Endothelial cell of umbilical vein (primary cell): ENCODE measurements around the gene NUP54. TPM values are rescaled to one million over a fixed set of nuclear protein-coding genes. Genes with fewer than 3 reads are reported as not detected.

Source experiments
- BruUV-seq: library from RNA; stranded (reverse); fragments of 400-500 nt; replicated peaks from 2 replicates; lab custom pipeline; 2021; lab: Mats Ljungman, UMichigan
- CTCF ChIA-PET: fragments of 300-600, 350-600 bp; sonication (Branson Sonifier 250); formaldehyde crosslinking; loops from one replicate; lab custom pipeline; 2021; ENCODE audit warnings: antibody characterized with exemption, inconsistent platforms; lab: Charles Lee
- POLR2A ChIA-PET: fragments of 300-600, 350-600 bp; sonication (Branson Sonifier 250); formaldehyde crosslinking; loops from one replicate; lab custom pipeline; 2021; ENCODE audit warnings: antibody characterized with exemption, inconsistent platforms; lab: Charles Lee
- DNase-seq: peaks from one replicate; pipeline ENCODE4 v3.0.0-alpha.2; 2011; ENCODE audit warnings: low read depth, low spot score
- FAIRE-seq: peaks from 2 replicates; lab custom pipeline; 2011; peaks lifted over from hg19 to GRCh38; lab: Jason Lieb, UNC
- H2AFZ ChIP-seq: 2 replicates; pipeline ENCODE4 v1.6.0; 2012; ENCODE audit warnings: low read depth, low read length, control low read depth, inconsistent platforms
- H3K27ac ChIP-seq: 2 replicates; pipeline ENCODE4 v1.5.1; 2011; ENCODE audit warnings: low read depth, mild to moderate bottlenecking, control low read depth, low read length, moderate library complexity; ENCODE audit not compliant: insufficient read depth
- H3K27me3 ChIP-seq, 2 experiments: 2 replicates each; pipeline versions ENCODE4 v1.6.0 to v1.6.1; 2011; ENCODE audit warnings: low read length in 2 of 2, mixed read lengths in 1 of 2; ENCODE audit not compliant: control insufficient read depth in 2 of 2, insufficient read depth in 2 of 2
- H3K36me3 ChIP-seq, 2 experiments: 2 replicates in 1 of 2; 3 replicates in 1 of 2; pipeline ENCODE4 v1.5.1; 2011; ENCODE audit warnings: low read length in 2 of 2, mild to moderate bottlenecking in 1 of 2, moderate library complexity in 1 of 2; ENCODE audit not compliant: control insufficient read depth in 2 of 2, insufficient read depth in 2 of 2; ENCODE audit errors: extremely low read depth in 1 of 2
- H3K4me1 ChIP-seq: 3 replicates; pipeline ENCODE4 v1.5.1; 2011; ENCODE audit warnings: mild to moderate bottlenecking, low read length; ENCODE audit not compliant: control insufficient read depth, insufficient read depth; ENCODE audit errors: extremely low read depth
- H3K4me2 ChIP-seq: 2 replicates; pipeline ENCODE4 v1.6.1; 2011; ENCODE audit warnings: low read length, control low read depth, mixed read lengths; ENCODE audit not compliant: insufficient read depth
- H3K4me3 ChIP-seq, 3 experiments: fragments of 200-600 bp in 1 of 3; sonication (generic), shearing (Covaris generic) in 1 of 3; replicated peaks in 1 of 3; 2 replicates each; pipeline ENCODE4 v1.5.1; 2011 to 2016; ENCODE audit warnings: control low read depth in 3 of 3, low read length in 3 of 3, mild to moderate bottlenecking in 2 of 3, inconsistent platforms in 1 of 3, low read depth in 1 of 3, moderate library complexity in 1 of 3; ENCODE audit not compliant: insufficient read depth in 1 of 3
- H3K79me2 ChIP-seq: 2 replicates; pipeline ENCODE4 v1.6.0; 2012; ENCODE audit warnings: low read length, inconsistent platforms; ENCODE audit not compliant: control insufficient read depth, insufficient read depth
- H3K9ac ChIP-seq: replicated peaks from 2 replicates; pipeline ENCODE3; 2011; ENCODE audit warnings: low read length, control low read depth; ENCODE audit not compliant: insufficient read depth; ENCODE audit errors: extremely low read depth
- H3K9me1 ChIP-seq: replicated peaks from 3 replicates; pipeline ENCODE4 v1.6.0; 2011; ENCODE audit warnings: mild to moderate bottlenecking, low read length; ENCODE audit not compliant: control insufficient read depth, insufficient read depth; ENCODE audit errors: extremely low read depth
- H3K9me3 ChIP-seq: replicated peaks from 2 replicates; pipeline ENCODE4 v1.5.1; 2012; ENCODE audit warnings: low read length, inconsistent platforms; ENCODE audit not compliant: control insufficient read depth, insufficient read depth
- H4K20me1 ChIP-seq: replicated peaks from 2 replicates; pipeline ENCODE3; 2011; ENCODE audit warnings: mild to moderate bottlenecking, low read length; ENCODE audit not compliant: control insufficient read depth, insufficient read depth; ENCODE audit errors: extremely low read depth
- CTCF ChIP-seq, 2 donors: IDR thresholded peaks; 1 replicate in 1 of 2; 2 replicates in 1 of 2; pipeline ENCODE4 v1.5.1; 2011; ENCODE audit warnings: low read length in 2 of 2, mild to moderate bottlenecking in 2 of 2, moderate library complexity in 2 of 2, control low read depth in 1 of 2, inconsistent platforms in 1 of 2, low read depth in 1 of 2; ENCODE audit not compliant: insufficient read depth in 1 of 2; ENCODE audit errors: extremely low read depth in 1 of 2
- EZH2 ChIP-seq: IDR thresholded peaks from 2 replicates; pipeline ENCODE4 v1.6.1; 2012; ENCODE audit warnings: borderline replicate concordance, low read depth, mild to moderate bottlenecking, moderate library complexity, low read length, inconsistent platforms; ENCODE audit not compliant: severe bottlenecking
- FOS ChIP-seq: IDR thresholded peaks from 2 replicates; pipeline ENCODE4 v1.6.1; 2011; ENCODE audit warnings: mild to moderate bottlenecking, low read length, moderate library complexity, borderline replicate concordance; ENCODE audit not compliant: insufficient read depth
- GATA2 ChIP-seq: IDR thresholded peaks from 2 replicates; pipeline ENCODE4 v1.7.0; 2011; ENCODE audit warnings: low read depth, mild to moderate bottlenecking, moderate library complexity, mixed read lengths, low read length; ENCODE audit not compliant: insufficient read length, insufficient read depth
- JUN ChIP-seq: IDR thresholded peaks from 2 replicates; pipeline ENCODE4 v1.6.1; 2011; ENCODE audit warnings: borderline replicate concordance, low read depth; ENCODE audit not compliant: insufficient read length, insufficient read depth
- MAX ChIP-seq: IDR thresholded peaks from 2 replicates; pipeline ENCODE4 v1.6.1; 2011; ENCODE audit not compliant: insufficient read depth, insufficient read length
- MYC ChIP-seq: IDR thresholded peaks from one replicate; pipeline ENCODE4 v1.6.1; 2011; ENCODE audit warnings: mild to moderate bottlenecking, low read depth, low read length
- POLR2A ChIP-seq: IDR thresholded peaks from 2 replicates; pipeline ENCODE4 v1.6.1; 2012; ENCODE audit warnings: low read depth, mild to moderate bottlenecking, control low read depth, low read length
- POLR2AphosphoS5 ChIP-seq: IDR thresholded peaks from 2 replicates; pipeline ENCODE4 v1.6.1; 2012; ENCODE audit warnings: low read depth, mild to moderate bottlenecking, control low read depth, low read length, moderate library complexity; ENCODE audit not compliant: insufficient read depth
- dilution Hi-C: fragments of 300-500 bp; cut with MboI; formaldehyde crosslinking; loops from one replicate; pipeline ENCODE4 v1.15.0; 2019; ENCODE audit warnings: low sequenced_read_pairs; ENCODE audit not compliant: extremely low pct_ligation_motif_present
- intact Hi-C: fragments of 100-400 bp; cut with micrococcal nuclease; formaldehyde crosslinking; loops from one replicate; pipeline ENCODE4 v1.10.0; 2022
- polyA plus RNA-seq, 4 experiments: library from polyadenylated mRNA; depleted of rRNA in 3 of 4; stranded (reverse) in 3 of 4; unstranded in 1 of 4; fragments of >200 nt; gene quantifications; 2 replicates each; pipeline versions ENCODE4 v1.2.1 to v1.2.3, GENCODE V29; 2011 to 2012; ENCODE audit warnings: missing spikeins in 1 of 4
- total RNA-seq: library from RNA; stranded (reverse); gene quantifications from 2 replicates; pipeline ENCODE4 v1.2.3, GENCODE V29; 2021

NUP54 gene
- total and polyA plus RNA-seq, 2 donors (not counting 3 experiments of a cell fraction or from before 2014, with no cell fraction given), result 25.7 to 45.7 TPM

- no peak for TF ChIP-seq CTCF (IDR thresholded peaks at IDR 0.05; ENCODE audit: extremely low read depth in 1 of 2, insufficient read depth in 1 of 2, low read depth in 1 of 2, low read length in 2 of 2)
- TF ChIP-seq MAX, result no peak
- no peak for TF ChIP-seq MYC
- TF ChIP-seq POLR2AphosphoS5, result no peak
- no peak for TF ChIP-seq POLR2A
- no peak for TF ChIP-seq GATA2
- no peak for TF ChIP-seq EZH2
- TF ChIP-seq FOS, result no peak
- TF ChIP-seq JUN, result no peak
- intact Hi-C loops (no loop called here), dilution Hi-C loops (no loop called here)
- no peak overlapping the region for H3K4me2 ChIP-seq
- ChIA-PET CTCF (interaction anchor here (1.6 to 2.0 kb wide), 3 partner anchors 9 to 190 kb away, joined by 4 to 7 read pairs (median 4); no protein-coding TSS in a partner anchor), POLR2A (no interaction called here)
- H3K27me3 ChIP-seq, result peaks cover 4 to 5% of the 10 kb centered on the region in 2 experiments
- H3K27ac ChIP-seq, result no peak overlapping the region
- BruUV-seq, result no TSS peak
- no peak overlapping the region for H3K4me3 ChIP-seq
- FAIRE-seq (no peak), DNase-seq (no peak)
- no peaks in the 10 kb centered on the region for H3K4me1 ChIP-seq
- no peaks in the 10 kb centered on the region for H3K36me3 ChIP-seq
- H4K20me1 ChIP-seq, result no peaks in the 10 kb centered on the region
- H2AFZ ChIP-seq, result no peak overlapping the region
- H3K9me3 ChIP-seq, result no peaks in the 10 kb centered on the region
- no peaks in the 10 kb centered on the region for H3K79me2 ChIP-seq
- H3K9me1 ChIP-seq, result no peaks in the 10 kb centered on the region
- H3K9ac ChIP-seq, result no peak overlapping the region
These were observed 41.8 kb downstream of the NUP54 start for GRCh38 chr4:76106442-76106841.
